HG02588 (cell line): Measurements from ENCODE around the gene CTTNBP2NL.
"Not testable (repeated sequence)": the region's sequence is repeated elsewhere in the genome, so short reads cannot be mapped to it uniquely, and the experiment has no call there.

Experiments used
- ATAC-seq: cut with Tn5 transposase; IDR thresholded peaks from one replicate; pipeline ENCODE4 v1.9.1; 2021; ENCODE audit warnings: mild to moderate bottlenecking, moderate library complexity; ENCODE audit not compliant: unreplicated experiment

The CTTNBP2NL gene

GRCh38 chr1:112386024-112386723, 9.8 kb upstream of the CTTNBP2NL start:
- ATAC-seq, result no peak

GRCh38 chr1:112386731-112387346, 9.2 kb upstream of the CTTNBP2NL start:
- ATAC-seq, result no peak

- ATAC-seq, result no peak
Observed at GRCh38 chr1:112387807-112388206, 8.2 kb upstream of the CTTNBP2NL start.

GRCh38 chr1:112388436-112388835, 7.6 kb upstream of the CTTNBP2NL start:
- no peak for ATAC-seq

- ATAC-seq, result no peak
Observed at GRCh38 chr1:112389689-112390088, 6.3 kb upstream of the CTTNBP2NL start.

GRCh38 chr1:112390335-112390734, 5.7 kb upstream of the CTTNBP2NL start:
- ATAC-seq, result not testable (repeated sequence)

- peak; percentile 59 for ATAC-seq
Observed at GRCh38 chr1:112390775-112391602, 5.0 kb upstream of the CTTNBP2NL start.

GRCh38 chr1:112391603-112391940, 4.4 kb upstream of the CTTNBP2NL start:
- no peak for ATAC-seq

GRCh38 chr1:112393631-112393974, 2.4 kb upstream of the CTTNBP2NL start:
- no peak for ATAC-seq

- no peak for ATAC-seq
Observed at GRCh38 chr1:112394743-112395062, 1.3 kb upstream of the CTTNBP2NL start.

- no peak for ATAC-seq
Observed at GRCh38 chr1:112395256-112395820, 676 bp upstream of the CTTNBP2NL start.

GRCh38 chr1:112396653-112397471, 848 bp downstream of the CTTNBP2NL start:
- ATAC-seq, result no peak

GRCh38 chr1:112397841-112398240, 1.8 kb downstream of the CTTNBP2NL start:
- no peak for ATAC-seq

GRCh38 chr1:112399456-112399855, 3.4 kb downstream of the CTTNBP2NL start:
- no peak for ATAC-seq

GRCh38 chr1:112400706-112401105, 4.7 kb downstream of the CTTNBP2NL start:
- not testable (repeated sequence) for ATAC-seq

GRCh38 chr1:112402682-112403643, 6.9 kb downstream of the CTTNBP2NL start:
- peak; percentile 68 for ATAC-seq

- no peak for ATAC-seq
Observed at GRCh38 chr1:112406771-112407170, 10.8 kb downstream of the CTTNBP2NL start.

- no peak for ATAC-seq
Observed at GRCh38 chr1:112409414-112409813, 13.4 kb downstream of the CTTNBP2NL start.

GRCh38 chr1:112410673-112411072, 14.7 kb downstream of the CTTNBP2NL start:
- ATAC-seq, result no peak

GRCh38 chr1:112417271-112417670, 21.3 kb downstream of the CTTNBP2NL start:
- ATAC-seq, result no peak
